Measurements from ENCODE around the gene EFEMP2. TPM values are rescaled to one million over a fixed set of nuclear protein-coding genes. Genes with fewer than 3 reads are reported as not detected.
A peak's percentile ranks its signal among the peaks of the same experiment; 100 is the strongest.

EFEMP2 gene
- total and polyA plus RNA-seq, 10 of the 15 experiments (the other 5 are each of a cell fraction or from before 2014, with no cell fraction given), result 0.24 to 13.2 (median 1.3) TPM; not detected in 1

DNA sequence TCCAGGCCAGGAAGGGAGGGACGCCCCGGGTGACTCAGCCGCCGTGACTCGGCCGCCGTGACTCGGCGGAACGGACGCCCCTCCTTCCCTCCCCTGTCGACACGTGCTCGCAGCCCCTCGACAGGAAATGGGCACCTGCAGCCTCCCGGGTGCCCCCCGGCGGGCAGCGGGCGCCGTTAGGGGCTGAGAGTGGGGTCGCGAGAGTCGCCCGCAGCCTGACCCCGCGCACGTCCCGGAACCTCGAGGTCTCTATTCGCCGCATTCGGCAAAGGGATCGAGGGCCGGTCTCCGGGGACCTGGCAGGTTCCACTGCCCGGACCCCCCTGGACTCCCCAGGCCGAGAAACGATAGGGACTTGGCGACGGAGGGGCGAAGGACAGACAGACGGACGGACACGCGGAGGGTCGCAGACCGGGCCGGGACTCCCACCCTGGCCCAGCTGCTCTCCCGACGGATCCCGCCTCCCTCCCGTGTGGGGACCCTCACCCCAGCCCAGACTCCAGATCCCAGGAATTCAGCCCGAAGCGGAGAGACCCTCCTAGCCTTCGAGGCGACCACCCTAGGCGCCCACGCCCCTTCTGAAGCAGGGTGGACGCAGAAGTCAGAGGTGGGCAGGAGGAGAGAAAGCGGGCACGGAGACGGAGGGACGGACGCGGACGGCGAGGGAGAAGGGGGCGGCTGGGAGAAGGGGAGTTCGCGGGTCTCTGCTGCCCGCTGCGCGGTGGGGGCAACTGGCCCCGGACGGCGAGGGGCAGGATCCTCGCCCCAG lies 26.9 kb upstream of the EFEMP2 start:
- 2% methylated on average over 73 of the region's 78 CpGs for WGBS (ENCODE audit: insufficient coverage, insufficient replicate concordance, low lambda C conversion rate, missing lambda C conversion rate)
- peak overlapping the region; percentile 84 for H3K4me3 ChIP-seq
- DNase-seq (ENCODE audit: low read depth, low spot score), result no peak
- no peaks in the 10 kb centered on the region; a peak in 1 of 4 replicates for H3K27me3 ChIP-seq (replicated peaks in 1 of 2; ENCODE audit: control insufficient read depth in 2 of 2, insufficient read depth in 2 of 2, low read length in 1 of 2)
- intact Hi-C loops (cut with micrococcal nuclease; ENCODE audit: unreplicated experiment) (loop anchor here (10.0 kb wide), 1 partner anchor 235 kb away; no protein-coding TSS in a partner anchor), in situ Hi-C loops (cut with MboI) (no loop called here)
- peak overlapping the region; percentile 3 for H3K9ac ChIP-seq (ENCODE audit: control insufficient read depth, insufficient read depth, low read length)
- peak overlapping the region; percentile 86 for H3K4me2 ChIP-seq (ENCODE audit: control insufficient read depth, insufficient read depth)
- ATAC-seq, result peak; percentile 51
- BruUV-seq (replicated peaks), result no TSS peak
- peaks cover 9% of the 10 kb centered on the region for H3K79me2 ChIP-seq (ENCODE audit: control insufficient read depth, insufficient read depth, low read length)
- FAIRE-seq, result no peak
- H3K27ac ChIP-seq (ENCODE audit: control insufficient read depth, insufficient read depth), result peak overlapping the region; percentile 9; the same call in 1 of the 2 replicates
- no peaks in the 10 kb centered on the region for H3K36me3 ChIP-seq (ENCODE audit: control insufficient read depth in 2 of 2, insufficient read depth in 2 of 2, low read length in 1 of 2)
- ChIA-PET CTCF (interaction anchor here (0.6 to 6.5 kb wide), 5 partner anchors 10 to 88 kb away, joined by 3 to 67 read pairs (median 7); partner anchors contain the start of genes CCDC85B, FIBP and MUS81), POLR2A (interaction anchor here (1.2 to 4.9 kb wide), 5 partner anchors 8 to 63 kb away, joined by 6 to 67 read pairs (median 15); partner anchors contain the start of genes CCDC85B, FIBP and MUS81), RAD21 (ENCODE audit: unreplicated experiment) (interaction anchor here (0.8 to 1.8 kb wide), 4 partner anchors 10 to 119 kb away, joined by 3 to 20 read pairs (median 6); partner anchors contain the start of genes AP5B1, CCDC85B and FIBP), SMC1A (ENCODE audit: uncharacterized antibody, unreplicated experiment) (interaction anchor here (0.9 to 5.6 kb wide), 3 partner anchors 11 to 15 kb away, joined by 3 to 47 read pairs (median 4); partner anchors contain the start of genes CCDC85B and FIBP)
- H4K20me1 ChIP-seq (ENCODE audit: control insufficient read depth, insufficient read depth), result no peaks in the 10 kb centered on the region
- 0 out of 2 replicates have a peak, but pooled peaks cover 6% of the 10 kb centered on the region for H3K4me1 ChIP-seq (ENCODE audit: control insufficient read depth, insufficient read depth, low read length)
- H2AFZ ChIP-seq (ENCODE audit: control insufficient read depth, low read depth, low read length), result peak overlapping the region; percentile 64
- no peaks in the 10 kb centered on the region for H3K9me3 ChIP-seq (replicated peaks; ENCODE audit: control insufficient read depth, insufficient read depth, low read length)
- peak; percentile 85 for TF ChIP-seq IKZF1 (conservative IDR thresholded peaks at IDR 0.05)
- TF ChIP-seq HCFC1 (IDR thresholded peaks at IDR 0.05; ENCODE audit: low read length), result no peak
- TF ChIP-seq STAT3 (IDR thresholded peaks at IDR 0.05; ENCODE audit: low read depth, low read length), result no peak
- TF ChIP-seq BRCA1 (IDR thresholded peaks at IDR 0.05; ENCODE audit: low read depth, low read length), result no peak
- TF ChIP-seq STAT1 (conservative IDR thresholded peaks at IDR 0.05), result no peak
- 0 out of 2 replicates have a peak, but pooled peaks have one; percentile 44 for TF ChIP-seq TARDBP (IDR thresholded peaks at IDR 0.05; ENCODE audit: borderline replicate concordance)
- no peak for TF ChIP-seq CBX3 (IDR thresholded peaks at IDR 0.05; ENCODE audit: borderline replicate concordance, low read depth)
- no peak for TF ChIP-seq GABPA (IDR thresholded peaks at IDR 0.05; ENCODE audit: low read depth)
- TF ChIP-seq, protein P1, sequence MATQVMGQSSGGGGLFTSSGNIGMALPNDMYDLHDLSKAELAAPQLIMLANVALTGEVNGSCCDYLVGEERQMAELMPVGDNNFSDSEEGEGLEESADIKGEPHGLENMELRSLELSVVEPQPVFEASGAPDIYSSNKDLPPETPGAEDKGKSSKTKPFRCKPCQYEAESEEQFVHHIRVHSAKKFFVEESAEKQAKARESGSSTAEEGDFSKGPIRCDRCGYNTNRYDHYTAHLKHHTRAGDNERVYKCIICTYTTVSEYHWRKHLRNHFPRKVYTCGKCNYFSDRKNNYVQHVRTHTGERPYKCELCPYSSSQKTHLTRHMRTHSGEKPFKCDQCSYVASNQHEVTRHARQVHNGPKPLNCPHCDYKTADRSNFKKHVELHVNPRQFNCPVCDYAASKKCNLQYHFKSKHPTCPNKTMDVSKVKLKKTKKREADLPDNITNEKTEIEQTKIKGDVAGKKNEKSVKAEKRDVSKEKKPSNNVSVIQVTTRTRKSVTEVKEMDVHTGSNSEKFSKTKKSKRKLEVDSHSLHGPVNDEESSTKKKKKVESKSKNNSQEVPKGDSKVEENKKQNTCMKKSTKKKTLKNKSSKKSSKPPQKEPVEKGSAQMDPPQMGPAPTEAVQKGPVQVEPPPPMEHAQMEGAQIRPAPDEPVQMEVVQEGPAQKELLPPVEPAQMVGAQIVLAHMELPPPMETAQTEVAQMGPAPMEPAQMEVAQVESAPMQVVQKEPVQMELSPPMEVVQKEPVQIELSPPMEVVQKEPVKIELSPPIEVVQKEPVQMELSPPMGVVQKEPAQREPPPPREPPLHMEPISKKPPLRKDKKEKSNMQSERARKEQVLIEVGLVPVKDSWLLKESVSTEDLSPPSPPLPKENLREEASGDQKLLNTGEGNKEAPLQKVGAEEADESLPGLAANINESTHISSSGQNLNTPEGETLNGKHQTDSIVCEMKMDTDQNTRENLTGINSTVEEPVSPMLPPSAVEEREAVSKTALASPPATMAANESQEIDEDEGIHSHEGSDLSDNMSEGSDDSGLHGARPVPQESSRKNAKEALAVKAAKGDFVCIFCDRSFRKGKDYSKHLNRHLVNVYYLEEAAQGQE (IDR thresholded peaks at IDR 0.05; ENCODE audit: low read depth, low read length), result no peak
- no peak for TF ChIP-seq YY1 (IDR thresholded peaks at IDR 0.05; ENCODE audit: low read depth, low read length)
- no peak for TF ChIP-seq NR2C2 (IDR thresholded peaks at IDR 0.05; ENCODE audit: borderline replicate concordance, control insufficient read depth, insufficient read length, low read depth)
- no peak for TF ChIP-seq ZZZ3 (IDR thresholded peaks at IDR 0.05; ENCODE audit: control insufficient read depth, insufficient read length, low read depth)
- TF ChIP-seq DPF2 (IDR thresholded peaks at IDR 0.05), result 0 out of 2 replicates have a peak, but pooled peaks have one; percentile 51
- TF ChIP-seq, protein P2, sequence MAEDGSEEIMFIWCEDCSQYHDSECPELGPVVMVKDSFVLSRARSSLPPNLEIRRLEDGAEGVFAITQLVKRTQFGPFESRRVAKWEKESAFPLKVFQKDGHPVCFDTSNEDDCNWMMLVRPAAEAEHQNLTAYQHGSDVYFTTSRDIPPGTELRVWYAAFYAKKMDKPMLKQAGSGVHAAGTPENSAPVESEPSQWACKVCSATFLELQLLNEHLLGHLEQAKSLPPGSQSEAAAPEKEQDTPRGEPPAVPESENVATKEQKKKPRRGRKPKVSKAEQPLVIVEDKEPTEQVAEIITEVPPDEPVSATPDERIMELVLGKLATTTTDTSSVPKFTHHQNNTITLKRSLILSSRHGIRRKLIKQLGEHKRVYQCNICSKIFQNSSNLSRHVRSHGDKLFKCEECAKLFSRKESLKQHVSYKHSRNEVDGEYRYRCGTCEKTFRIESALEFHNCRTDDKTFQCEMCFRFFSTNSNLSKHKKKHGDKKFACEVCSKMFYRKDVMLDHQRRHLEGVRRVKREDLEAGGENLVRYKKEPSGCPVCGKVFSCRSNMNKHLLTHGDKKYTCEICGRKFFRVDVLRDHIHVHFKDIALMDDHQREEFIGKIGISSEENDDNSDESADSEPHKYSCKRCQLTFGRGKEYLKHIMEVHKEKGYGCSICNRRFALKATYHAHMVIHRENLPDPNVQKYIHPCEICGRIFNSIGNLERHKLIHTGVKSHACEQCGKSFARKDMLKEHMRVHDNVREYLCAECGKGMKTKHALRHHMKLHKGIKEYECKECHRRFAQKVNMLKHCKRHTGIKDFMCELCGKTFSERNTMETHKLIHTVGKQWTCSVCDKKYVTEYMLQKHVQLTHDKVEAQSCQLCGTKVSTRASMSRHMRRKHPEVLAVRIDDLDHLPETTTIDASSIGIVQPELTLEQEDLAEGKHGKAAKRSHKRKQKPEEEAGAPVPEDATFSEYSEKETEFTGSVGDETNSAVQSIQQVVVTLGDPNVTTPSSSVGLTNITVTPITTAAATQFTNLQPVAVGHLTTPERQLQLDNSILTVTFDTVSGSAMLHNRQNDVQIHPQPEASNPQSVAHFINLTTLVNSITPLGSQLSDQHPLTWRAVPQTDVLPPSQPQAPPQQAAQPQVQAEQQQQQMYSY (CRISPR knock-in tag; IDR thresholded peaks at IDR 0.05), result no peak
- TF ChIP-seq ZNF217 (IDR thresholded peaks at IDR 0.05), result no peak
- no peak for TF ChIP-seq KAT2A (conservative IDR thresholded peaks at IDR 0.05; ENCODE audit: control insufficient read depth, low read depth, low read length)
- peak; percentile 85 to 96 for TF ChIP-seq BHLHE40 (IDR thresholded peaks at IDR 0.05; ENCODE audit: borderline replicate concordance in 1 of 2, low read depth in 2 of 2, low read length in 1 of 2)

Data from GM12878 (cell line).